GM10847 (cell line): ENCODE results near the gene BOLL.

ENCODE experiments used
- POLR2A ChIP-seq: IDR thresholded peaks from 2 replicates; pipeline ENCODE4 v1.6.1; 2011; ENCODE audit not compliant: insufficient read length; ENCODE audit errors: extremely low read depth

The BOLL gene

DNA sequence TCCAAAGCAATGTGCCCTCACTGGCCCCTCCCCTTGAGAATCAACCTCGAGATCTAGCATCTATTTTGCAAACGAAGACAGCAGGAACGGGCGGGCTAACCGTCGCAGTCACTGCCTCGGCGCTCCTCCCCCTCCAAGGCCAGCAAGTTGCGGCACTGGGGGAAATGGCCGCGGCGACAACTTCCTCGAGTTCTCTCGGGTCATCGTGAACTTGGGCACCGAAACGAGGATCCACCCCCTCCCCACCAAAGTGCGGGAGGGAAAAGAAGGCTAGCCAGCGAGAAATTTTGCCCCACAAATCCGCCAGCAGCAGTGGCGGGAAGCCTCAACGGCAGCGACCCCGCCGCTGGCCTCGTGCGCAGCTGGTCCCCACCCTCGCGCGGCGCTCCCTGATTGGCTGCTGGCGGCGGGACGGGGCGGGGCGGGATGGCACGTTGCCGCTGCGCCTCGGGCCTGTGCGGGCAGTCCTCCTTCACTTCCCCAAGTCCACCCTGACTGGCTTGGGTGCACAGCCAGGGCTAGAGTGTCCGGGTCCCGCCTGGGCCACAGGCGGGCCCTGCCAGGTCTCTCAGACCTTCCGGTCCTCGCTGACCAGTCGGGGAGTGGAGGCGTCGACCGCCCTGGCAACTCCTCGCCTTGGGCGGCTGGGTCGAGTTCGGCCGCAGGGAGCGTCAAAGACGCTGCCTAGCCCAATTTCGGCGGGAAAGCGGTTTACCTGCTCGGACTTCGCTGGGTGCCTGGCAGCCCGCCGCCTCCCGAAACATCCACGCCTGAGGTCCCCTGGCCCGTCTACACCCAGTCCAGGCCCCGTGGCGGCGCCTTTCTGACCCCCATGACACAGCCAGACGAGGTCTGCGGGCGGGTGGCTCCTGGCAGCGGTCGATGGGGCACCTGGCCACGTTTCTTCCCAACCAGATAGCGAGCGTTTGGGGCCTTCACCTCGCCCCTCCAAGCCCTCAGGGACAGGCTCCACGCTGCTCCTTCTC lies at the start of gene BOLL:
TSS of gene BOLL (minus strand) at position 364 of the 986 bp plus-strand sequence. CDS start 3,469 bp downstream, outside the sequence.
- TF ChIP-seq POLR2A: no peak

- no peak for TF ChIP-seq POLR2A
Measured at GRCh38 chr2:197828464-197829135, 43.5 kb upstream of the BOLL start.

GRCh38 chr2:197827618-197828017 lies 42.5 kb upstream of the BOLL start:
- TF ChIP-seq POLR2A: no peak

GRCh38 chr2:197822333-197822732 lies 37.2 kb upstream of the BOLL start:
- TF ChIP-seq POLR2A: no peak

DNA sequence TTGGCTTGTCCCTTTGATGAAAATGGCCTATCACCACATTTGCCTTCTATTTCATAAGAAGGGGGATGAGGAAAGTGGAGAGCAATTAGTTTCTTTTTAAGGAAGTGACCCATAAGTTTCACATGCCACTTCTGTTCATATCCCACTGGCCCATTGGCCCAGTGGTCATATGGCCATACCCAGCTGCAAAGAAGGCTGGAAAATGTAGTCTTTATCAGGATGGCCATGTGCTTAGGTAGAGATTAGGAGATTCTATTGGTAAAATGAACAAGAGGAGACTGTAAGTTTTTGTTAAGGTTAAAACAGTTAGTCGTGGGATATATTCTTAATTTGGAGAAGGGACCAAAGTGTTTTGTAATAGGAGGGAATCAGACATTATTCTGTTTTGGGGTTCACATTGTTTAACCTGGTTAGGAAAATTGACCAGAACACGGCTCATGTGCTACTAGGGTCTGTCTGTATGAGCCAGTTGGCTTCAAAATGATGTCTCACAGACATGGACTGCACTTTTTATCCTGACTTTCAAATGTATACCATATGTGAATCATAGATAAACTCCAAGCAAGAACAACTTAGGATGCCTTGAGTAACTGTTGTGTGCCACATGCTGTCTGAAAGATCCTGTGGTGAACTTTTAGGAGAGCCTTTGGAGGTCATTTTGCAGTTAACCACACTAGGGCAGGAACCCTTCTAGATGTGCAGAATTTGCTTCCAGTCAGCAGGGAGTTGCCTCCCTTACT lies 36.6 kb upstream of the BOLL start:
- no peak for TF ChIP-seq POLR2A

GRCh38 chr2:197814526-197814925 lies 29.4 kb upstream of the BOLL start:
- TF ChIP-seq POLR2A: no peak

DNA sequence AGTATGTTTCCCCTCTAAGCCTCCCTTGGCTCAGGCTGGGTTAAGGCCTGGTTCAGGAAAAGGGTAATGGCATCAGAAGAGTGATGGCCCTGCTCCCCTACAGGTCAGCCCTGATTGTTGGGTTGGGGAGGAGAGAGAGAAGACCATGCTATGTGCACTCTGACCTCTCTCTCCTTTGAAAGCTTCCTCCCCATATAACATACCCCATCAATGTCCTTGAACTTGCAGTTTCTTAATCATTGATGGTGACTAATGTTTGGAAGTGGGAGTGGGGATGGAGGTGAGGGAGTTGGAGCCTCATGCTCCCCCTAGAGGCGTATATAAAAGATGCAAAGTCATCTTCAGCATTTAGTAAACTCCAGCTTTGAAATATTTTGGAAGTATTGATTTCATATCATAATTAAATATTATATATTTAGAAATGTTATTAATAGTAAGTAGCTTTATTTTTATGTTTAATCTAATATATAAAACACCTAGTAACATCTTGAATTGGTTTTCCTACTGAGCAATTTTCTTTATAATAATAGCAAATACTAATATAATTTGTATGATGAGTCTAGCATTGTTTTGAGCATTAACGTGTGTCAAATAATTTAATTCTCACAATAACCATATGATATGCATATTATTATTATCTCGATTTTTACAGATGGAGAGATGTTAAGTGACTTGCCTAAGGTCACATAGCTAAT lies 28.1 kb upstream of the BOLL start:
- TF ChIP-seq POLR2A: no peak

DNA sequence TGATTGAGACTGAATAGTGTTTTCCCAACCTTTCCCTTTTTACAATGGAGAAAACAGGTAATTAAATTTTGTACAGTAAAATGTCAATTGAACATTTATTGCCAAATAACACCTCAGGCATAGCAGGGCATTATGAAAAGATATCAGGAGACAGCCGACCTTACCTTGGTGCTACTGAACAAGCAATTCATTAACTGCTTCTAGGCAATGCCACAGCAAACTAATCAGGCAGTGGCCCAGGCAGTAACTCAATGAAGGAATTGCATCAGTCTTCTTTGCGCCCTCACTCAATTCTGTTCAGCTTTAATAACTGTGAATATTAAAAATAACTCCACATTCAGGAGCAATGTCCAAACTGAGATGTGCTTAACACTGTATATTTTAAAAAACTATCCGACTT lies 25.4 kb upstream of the BOLL start:
- no peak for TF ChIP-seq POLR2A

DNA sequence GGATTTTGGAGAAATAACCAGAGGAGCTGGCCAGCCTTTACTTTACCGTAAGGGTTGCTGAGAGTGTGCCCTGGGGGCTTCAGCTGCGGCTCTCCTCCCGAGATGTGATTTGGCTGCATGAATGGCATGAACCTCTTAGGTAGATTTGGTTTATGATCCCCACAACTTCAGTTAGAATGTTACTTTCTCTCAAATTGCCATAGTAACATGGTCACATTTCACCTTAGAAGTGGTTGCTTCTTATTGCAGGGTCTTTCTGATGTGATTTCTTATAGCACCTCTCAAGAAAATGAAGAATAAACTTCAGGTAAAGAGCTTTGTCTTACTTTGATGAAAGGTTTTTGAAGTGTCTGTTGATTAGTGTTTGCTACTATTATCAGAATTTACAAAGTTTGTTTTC lies 24.9 kb upstream of the BOLL start:
- TF ChIP-seq POLR2A: no peak

- TF ChIP-seq POLR2A: no peak
Measured at GRCh38 chr2:197809064-197809463, 23.9 kb upstream of the BOLL start.

DNA sequence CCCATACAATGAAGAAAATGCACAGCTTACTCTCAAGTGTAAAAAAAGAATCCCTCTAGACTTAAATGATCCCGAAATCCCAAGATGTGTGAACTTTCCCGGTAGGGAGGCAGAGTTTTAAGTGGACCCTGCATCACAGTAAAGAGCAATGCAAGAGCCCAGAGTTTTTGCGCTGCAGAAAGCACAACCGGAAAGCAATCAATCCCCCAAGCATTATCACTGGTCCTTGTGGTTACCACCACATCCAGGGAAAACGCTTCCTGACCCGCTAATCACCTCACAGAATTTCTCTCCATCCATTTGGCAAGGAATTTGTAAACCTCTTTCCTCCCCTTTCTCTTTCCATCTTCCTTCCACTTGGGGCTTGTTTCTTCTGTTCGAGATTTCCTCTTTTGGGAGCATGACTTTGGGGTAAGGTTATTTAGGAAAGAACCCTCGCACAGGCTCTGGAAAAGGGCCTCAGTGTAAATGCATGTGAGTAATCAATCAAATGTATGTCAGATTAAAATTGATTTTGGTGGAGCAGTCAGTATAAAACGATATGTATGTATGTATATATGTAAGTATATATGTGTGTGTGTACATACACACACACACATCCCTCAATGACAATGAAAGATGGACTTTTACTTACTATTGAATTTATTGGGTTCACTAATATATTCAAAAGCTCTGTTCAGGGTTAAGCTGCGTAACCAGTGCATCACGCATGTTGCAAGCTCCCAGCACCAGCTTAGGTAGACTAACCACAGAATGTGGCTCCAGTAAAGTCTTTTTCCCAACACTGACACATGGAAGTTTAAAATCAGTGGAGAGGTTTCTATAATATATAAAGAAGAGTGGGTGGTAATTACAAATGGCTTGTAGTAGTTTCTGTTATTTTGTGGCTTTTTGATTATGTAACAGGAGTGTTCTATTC lies 20.9 kb upstream of the BOLL start:
- TF ChIP-seq POLR2A: no peak

GRCh38 chr2:197804758-197805714 lies 19.9 kb upstream of the BOLL start:
- TF ChIP-seq POLR2A: no peak
